Astrocyte of the cerebellum (primary cell): ENCODE data around the gene HOXD8.

Experiments used
- DNase-seq: peaks from one replicate; pipeline ENCODE4 v3.0.0-alpha.2; 2011; ENCODE audit warnings: low read depth
- H3K4me3 ChIP-seq: 2 replicates; pipeline ENCODE4 v1.5.1; 2011; ENCODE audit warnings: mild to moderate bottlenecking, low read depth, low read length, moderate library complexity
- in situ Hi-C: cut with HindIII; loops from 2 replicates; pipeline ENCODE4 v1.10.0; 2017; ENCODE audit warnings: low sequenced_read_pairs
- TF ChIP-seq, protein P1 (sequence below): IDR thresholded peaks from 2 replicates; pipeline ENCODE4 v1.5.1; 2012; ENCODE audit warnings: low read length, low read depth, moderate library complexity, mild to moderate bottlenecking; ENCODE audit errors: missing control alignments

HOXD8 gene

GRCh38 chr2:176145085-176145969 is 15.8 kb downstream of the HOXD8 start:
- in situ Hi-C loops = no loop called here
- TF ChIP-seq, protein P1, sequence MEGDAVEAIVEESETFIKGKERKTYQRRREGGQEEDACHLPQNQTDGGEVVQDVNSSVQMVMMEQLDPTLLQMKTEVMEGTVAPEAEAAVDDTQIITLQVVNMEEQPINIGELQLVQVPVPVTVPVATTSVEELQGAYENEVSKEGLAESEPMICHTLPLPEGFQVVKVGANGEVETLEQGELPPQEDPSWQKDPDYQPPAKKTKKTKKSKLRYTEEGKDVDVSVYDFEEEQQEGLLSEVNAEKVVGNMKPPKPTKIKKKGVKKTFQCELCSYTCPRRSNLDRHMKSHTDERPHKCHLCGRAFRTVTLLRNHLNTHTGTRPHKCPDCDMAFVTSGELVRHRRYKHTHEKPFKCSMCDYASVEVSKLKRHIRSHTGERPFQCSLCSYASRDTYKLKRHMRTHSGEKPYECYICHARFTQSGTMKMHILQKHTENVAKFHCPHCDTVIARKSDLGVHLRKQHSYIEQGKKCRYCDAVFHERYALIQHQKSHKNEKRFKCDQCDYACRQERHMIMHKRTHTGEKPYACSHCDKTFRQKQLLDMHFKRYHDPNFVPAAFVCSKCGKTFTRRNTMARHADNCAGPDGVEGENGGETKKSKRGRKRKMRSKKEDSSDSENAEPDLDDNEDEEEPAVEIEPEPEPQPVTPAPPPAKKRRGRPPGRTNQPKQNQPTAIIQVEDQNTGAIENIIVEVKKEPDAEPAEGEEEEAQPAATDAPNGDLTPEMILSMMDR = no peak
- no peak overlapping the region for H3K4me3 ChIP-seq
- no peak for DNase-seq

DNA sequence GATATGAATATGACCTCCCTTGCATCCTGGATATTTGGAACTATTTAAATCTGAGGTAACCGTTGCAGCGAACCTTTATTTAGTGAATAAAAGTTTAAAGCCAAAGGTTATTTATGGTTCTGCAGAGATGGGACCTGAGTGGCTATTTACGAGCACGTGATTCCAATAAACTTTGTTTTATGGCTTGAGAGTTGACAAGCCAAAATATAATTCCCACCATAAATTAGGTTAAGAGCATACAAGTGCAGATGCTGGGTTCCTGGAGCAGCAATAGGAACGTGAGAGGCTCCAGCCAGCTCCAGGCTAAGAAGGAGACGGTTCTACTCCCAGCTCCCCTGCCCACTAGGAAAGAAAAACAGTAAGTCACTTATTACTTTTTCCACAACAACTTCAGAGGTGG is 16.6 kb downstream of the HOXD8 start:
- no peak overlapping the region for H3K4me3 ChIP-seq
- TF ChIP-seq, protein P1 = no peak
- in situ Hi-C loops = no loop called here
- DNase-seq = no peak

DNA sequence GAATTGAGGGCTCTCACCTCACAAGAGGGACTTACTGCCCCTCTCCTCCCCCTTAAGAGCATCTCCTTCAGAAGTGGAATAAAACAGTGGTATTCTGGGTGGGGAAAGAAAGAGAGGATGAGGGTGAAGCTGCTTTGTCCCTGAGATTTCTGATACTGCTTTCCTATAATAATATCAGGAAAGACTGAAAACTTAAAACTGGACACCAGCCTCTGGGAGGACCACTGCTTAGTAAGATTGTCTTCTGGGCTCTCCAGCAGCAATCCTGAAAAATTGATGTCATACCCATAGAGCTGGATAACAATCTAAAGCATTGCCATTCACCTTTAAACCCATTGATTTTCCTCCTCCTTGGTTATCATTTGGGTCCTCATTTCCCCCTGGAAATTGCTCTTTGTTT is 17.1 kb downstream of the HOXD8 start:
- H3K4me3 ChIP-seq = no peak overlapping the region
- DNase-seq = no peak
- TF ChIP-seq, protein P1 = no peak
- in situ Hi-C loops = no loop called here

GRCh38 chr2:176147210-176147799 is 17.8 kb downstream of the HOXD8 start:
- DNase-seq = no peak
- in situ Hi-C loops = no loop called here
- TF ChIP-seq, protein P1 = no peak
- H3K4me3 ChIP-seq = no peak overlapping the region

DNA sequence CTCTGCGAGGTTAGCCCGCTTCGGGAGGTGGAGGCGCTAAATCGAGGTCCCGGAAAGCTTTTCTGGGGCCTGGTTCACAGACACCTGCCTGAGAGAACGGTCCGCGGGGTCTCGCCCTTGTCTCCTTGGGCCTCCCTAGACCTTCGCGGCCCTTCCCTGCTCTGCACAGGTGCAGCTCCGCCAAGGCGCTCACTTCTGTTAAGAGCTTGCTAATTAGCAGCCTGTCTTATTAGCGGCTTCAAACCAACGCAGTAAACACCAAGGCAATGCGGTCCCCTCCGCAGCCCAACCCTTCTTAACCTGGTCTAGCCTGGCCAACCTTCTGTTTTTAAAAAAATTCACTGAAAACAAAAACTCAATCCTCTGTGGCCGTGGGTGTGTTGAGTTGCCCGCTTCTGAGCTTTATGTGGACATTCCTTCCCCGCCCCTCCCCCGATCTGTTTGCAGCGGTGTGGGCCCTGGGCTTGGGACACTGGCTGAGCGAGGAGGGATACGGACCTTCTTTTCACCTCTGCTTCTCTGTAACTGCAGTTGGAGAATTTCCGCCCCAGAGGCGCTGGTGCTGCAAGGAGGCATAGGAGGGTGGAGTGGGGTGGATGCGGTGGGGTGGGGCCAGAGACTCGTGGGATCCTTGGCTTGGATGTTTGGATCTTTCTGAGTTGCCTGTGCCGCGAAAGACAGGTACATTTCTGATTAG is 18.4 kb downstream of the HOXD8 start:
- DNase-seq = no peak
- TF ChIP-seq, protein P1 = no peak
- no peak overlapping the region for H3K4me3 ChIP-seq
- in situ Hi-C loops = no loop called here

DNA sequence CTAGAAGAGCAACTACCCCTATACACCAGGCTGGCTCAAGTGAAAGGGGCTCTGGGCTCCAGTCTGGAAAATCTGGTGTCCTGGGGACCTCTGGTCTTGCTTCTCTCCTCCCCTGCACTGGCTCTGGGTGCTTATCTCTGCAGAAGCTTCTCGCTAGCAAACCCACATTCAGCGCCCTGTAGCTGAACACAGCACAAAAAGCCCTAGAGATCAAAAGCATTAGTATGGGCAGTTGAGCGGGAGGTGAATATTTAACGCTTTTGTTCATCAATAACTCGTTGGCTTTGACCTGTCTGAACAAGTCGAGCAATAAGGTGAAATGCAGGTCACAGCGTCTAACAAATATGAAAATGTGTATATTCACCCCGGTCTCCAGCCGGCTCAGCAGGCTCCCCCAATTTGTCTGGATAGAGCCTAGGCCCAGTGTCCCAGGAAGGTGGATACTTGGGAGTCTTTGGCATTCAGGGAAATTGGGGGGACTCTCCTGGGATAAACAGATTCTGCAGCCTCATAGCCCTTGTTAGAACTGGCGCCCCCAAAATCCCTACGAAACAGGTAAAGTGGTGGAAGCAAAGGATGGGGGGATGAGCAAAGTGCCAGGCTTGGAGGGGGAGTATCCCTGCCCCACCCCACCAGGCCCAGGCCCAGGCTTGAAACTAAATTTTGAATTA is 19.4 kb downstream of the HOXD8 start:
- H3K4me3 ChIP-seq = no peak overlapping the region
- TF ChIP-seq, protein P1 = no peak
- no peak for DNase-seq
- in situ Hi-C loops = no loop called here
